Left ventricle myocardium inferior (tissue), 1 donor: ENCODE data around the gene CEACAM19. TPM values are rescaled to one million over a fixed set of nuclear protein-coding genes. Genes with fewer than 3 reads are reported as not detected.
"Not testable (repeated sequence)": the region's sequence is repeated elsewhere in the genome, so short reads cannot be mapped to it uniquely, and the experiment has no call there.

Source experiments
- DNase-seq: peaks from one replicate; pipeline ENCODE4 v3.0.0-alpha.2; 2020
- H3K27ac ChIP-seq: fragments of 200-600 bp; replicated peaks from 2 replicates; pipeline ENCODE4 v1.8.0; 2021
- H3K27me3 ChIP-seq: fragments of 200-600 bp; 2 replicates; pipeline ENCODE4 v1.8.0; 2021; ENCODE audit warnings: low read depth
- H3K36me3 ChIP-seq: fragments of 200-600 bp; 2 replicates; pipeline ENCODE4 v1.8.0; 2021
- H3K4me1 ChIP-seq: fragments of 200-600 bp; 2 replicates; pipeline ENCODE4 v1.8.0; 2021
- H3K4me3 ChIP-seq: fragments of 200-600 bp; 2 replicates; pipeline ENCODE4 v1.8.0; 2021; ENCODE audit warnings: mild to moderate bottlenecking, moderate library complexity
- H3K9me3 ChIP-seq: fragments of 200-600 bp; replicated peaks from 2 replicates; pipeline ENCODE4 v1.8.0; 2021
- intact Hi-C: fragments of 100-400 bp; cut with micrococcal nuclease; formaldehyde crosslinking; loops from one replicate; pipeline ENCODE4 v1.11.0; 2022
- total RNA-seq: library from RNA; stranded (reverse); fragmentation: NEBNext Ultra II Directional; extraction: Animal tissue kit (Norgen Biotek cat#: 25700); gene quantifications from one replicate; pipeline ENCODE4 v1.2.1, GENCODE V29; 2021
- TF ChIP-seq, protein P1 (sequence below): fragments of 200-600 bp; IDR thresholded peaks from 2 replicates; pipeline ENCODE4 v1.8.0; 2021; ENCODE audit warnings: antibody characterized with exemption, mild to moderate bottlenecking, borderline replicate concordance
- donor health status: DM: no; HTN: yes; CAD: no; lungs with severe emphysema.

Gene CEACAM19
- total RNA-seq, 1 donor from 2014 or later, result 2.2 TPM

DNA sequence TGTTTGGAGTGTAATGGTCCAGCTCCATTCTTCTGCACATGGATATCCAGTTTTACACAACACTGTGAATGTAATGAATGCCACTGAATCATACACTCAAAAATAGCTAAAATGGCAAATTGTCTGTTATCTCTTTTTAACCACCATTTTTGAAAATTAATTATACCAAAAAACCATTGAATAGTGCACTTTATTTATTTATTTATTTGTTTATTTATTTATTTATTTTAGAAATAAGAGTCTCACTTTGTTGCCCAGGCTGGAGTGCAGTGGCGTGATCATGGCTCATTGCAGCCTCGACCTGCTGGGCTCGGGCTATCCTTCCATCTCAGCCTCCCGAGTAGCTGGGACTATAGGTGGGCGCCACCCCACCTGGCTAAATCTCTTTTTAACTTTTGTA, 7.3 kb upstream of the CEACAM19 start:
- intact Hi-C loops, result no loop called here
- no peaks in the 10 kb centered on the region for H3K4me1 ChIP-seq
- H3K27me3 ChIP-seq, result no peaks in the 10 kb centered on the region

DNA sequence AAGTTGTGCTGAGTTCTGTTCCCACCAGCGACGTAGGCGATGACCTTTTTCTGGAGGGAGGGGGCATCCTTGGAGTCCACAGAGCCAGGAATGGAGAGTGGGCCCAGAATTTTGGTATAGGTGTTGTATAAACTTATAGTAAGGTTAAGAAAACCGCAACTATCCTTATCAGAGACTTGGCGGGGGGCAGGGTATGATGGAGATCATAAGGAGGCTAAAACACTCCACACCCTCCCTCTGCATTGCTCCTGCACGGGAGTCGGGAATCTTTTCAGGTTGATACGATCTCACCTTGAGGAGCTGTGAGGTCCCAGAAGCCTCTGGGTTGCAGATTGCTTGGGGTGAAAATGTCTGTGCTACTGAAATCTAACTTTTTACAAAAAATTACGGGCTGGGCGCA, 6.3 kb upstream of the CEACAM19 start:
- no peaks in the 10 kb centered on the region for H3K4me1 ChIP-seq
- DNase-seq, result no peak
- TF ChIP-seq, protein P1, sequence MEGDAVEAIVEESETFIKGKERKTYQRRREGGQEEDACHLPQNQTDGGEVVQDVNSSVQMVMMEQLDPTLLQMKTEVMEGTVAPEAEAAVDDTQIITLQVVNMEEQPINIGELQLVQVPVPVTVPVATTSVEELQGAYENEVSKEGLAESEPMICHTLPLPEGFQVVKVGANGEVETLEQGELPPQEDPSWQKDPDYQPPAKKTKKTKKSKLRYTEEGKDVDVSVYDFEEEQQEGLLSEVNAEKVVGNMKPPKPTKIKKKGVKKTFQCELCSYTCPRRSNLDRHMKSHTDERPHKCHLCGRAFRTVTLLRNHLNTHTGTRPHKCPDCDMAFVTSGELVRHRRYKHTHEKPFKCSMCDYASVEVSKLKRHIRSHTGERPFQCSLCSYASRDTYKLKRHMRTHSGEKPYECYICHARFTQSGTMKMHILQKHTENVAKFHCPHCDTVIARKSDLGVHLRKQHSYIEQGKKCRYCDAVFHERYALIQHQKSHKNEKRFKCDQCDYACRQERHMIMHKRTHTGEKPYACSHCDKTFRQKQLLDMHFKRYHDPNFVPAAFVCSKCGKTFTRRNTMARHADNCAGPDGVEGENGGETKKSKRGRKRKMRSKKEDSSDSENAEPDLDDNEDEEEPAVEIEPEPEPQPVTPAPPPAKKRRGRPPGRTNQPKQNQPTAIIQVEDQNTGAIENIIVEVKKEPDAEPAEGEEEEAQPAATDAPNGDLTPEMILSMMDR, result no peak
- intact Hi-C loops, result no loop called here
- H3K4me3 ChIP-seq, result no peak overlapping the region
- no peak overlapping the region for H3K27ac ChIP-seq
- H3K9me3 ChIP-seq, result no peaks in the 10 kb centered on the region
- peaks cover 31% of the 10 kb centered on the region for H3K36me3 ChIP-seq
- no peaks in the 10 kb centered on the region for H3K27me3 ChIP-seq

More for the DNA sequence above, 7.3 kb upstream of the CEACAM19 start:
- DNase-seq, result no peak
- TF ChIP-seq, protein P1, result no peak
- Histone ChIP-seq H3K4me3 (no peak overlapping the region), H3K36me3 (peaks cover 41% of the 10 kb centered on the region), H3K27ac (no peak overlapping the region), H3K9me3 (no peaks in the 10 kb centered on the region)

DNA sequence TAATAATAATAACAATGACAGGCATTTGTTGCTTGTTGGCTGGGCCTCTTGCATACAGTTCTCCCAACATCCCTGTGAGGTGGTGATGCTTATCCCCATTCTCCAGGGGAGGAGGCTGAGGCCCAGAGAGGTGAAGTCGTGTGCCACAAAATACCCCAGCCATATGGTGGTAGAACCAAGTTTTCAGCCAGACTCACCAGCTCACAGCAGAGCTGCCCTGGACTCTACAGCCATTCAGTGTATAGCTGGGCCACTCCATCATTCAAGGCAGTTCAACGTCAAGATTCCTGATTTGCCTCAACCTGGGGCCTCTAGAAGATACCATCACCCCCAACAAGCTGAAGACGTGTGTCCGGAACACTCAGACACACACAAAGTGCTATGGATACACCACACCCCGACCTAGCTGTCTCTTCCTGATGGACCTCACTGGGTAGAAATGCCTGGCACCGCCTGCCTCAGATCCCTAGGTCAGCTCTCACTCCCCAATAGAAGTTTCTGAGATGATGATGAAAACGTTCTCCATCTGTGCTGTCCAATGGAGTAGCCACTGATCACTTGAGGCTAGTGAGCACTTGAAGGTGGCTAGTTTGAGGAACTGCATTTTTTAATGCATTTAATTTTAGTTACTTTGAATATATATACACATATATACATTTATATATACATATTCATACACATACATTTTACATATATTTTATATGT, 4.3 kb upstream of the CEACAM19 start:
- TF ChIP-seq, protein P1, result no peak
- Histone ChIP-seq H3K27me3 (no peaks in the 10 kb centered on the region), H3K9me3 (no peaks in the 10 kb centered on the region), H3K36me3 (peaks cover 11% of the 10 kb centered on the region), H3K27ac (no peak overlapping the region), H3K4me1 (no peaks in the 10 kb centered on the region), H3K4me3 (no peak overlapping the region)
- DNase-seq, result no peak
- intact Hi-C loops, result no loop called here

DNA sequence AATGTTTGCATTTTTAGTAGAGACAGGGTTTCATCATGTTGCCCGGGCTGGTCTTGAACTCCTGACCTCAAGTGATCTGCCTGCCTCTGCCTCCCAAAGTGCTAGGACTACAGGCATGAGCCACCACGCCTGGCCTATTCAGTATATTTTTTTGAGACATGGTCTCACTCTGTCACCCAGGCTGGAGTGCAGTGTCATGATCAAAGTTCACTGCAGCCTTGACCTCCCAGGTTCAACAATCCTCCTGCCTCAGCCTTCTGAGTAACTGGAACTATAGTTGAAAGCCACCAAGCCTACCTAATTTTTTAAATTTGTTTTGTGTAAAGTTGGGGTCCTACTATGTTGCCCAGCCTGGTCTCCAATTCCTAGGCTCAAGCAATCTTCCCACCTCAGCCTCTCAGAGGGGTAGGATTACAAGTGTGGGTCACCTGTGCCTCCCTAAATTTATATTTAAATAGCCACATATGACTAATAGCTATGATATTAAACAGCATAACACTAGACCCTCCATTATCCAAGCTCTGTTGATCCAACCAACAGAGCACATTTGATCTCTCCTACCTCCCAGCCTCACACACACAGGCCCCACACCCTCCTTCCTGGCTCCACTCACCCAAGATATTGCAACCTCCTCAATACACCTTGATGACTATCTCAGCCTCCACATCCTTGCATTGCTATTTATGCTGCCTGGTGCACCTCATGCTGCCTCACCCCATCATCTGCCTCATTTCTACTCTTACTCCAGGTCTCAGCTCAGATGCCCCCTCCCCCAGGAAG, 2.1 kb upstream of the CEACAM19 start:
- intact Hi-C loops, result no loop called here
- TF ChIP-seq, protein P1, result no peak
- Histone ChIP-seq H3K4me1 (no peaks in the 10 kb centered on the region), H3K4me3 (no peak overlapping the region), H3K27me3 (no peaks in the 10 kb centered on the region), H3K36me3 (no peaks in the 10 kb centered on the region), H3K27ac (no peak overlapping the region), H3K9me3 (no peaks in the 10 kb centered on the region)
- no peak for DNase-seq

DNA sequence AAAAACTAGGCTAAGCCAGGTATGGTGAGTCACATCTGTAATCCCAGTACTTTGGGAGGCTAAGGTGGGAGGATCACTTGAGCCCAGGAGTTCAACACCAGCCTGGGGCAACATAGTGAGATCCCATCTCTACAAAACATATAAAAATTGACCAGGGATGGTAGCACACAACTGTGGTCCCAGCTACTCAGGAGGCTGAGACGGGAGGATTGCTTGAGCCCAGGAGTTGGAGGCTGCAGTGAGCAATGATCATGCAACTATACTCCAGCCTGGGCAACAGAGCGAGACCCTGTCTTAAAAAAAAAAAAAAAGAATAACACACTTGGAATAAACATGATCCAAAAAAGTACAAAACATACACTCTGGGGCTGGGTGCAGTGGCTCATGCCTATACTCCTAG, 1.3 kb upstream of the CEACAM19 start:
- H3K4me3 ChIP-seq, H3K9me3 ChIP-seq, DNase-seq, intact Hi-C loops, H3K27me3 ChIP-seq, H3K36me3 ChIP-seq, H3K4me1 ChIP-seq, H3K27ac ChIP-seq: not testable (repeated sequence)

DNA sequence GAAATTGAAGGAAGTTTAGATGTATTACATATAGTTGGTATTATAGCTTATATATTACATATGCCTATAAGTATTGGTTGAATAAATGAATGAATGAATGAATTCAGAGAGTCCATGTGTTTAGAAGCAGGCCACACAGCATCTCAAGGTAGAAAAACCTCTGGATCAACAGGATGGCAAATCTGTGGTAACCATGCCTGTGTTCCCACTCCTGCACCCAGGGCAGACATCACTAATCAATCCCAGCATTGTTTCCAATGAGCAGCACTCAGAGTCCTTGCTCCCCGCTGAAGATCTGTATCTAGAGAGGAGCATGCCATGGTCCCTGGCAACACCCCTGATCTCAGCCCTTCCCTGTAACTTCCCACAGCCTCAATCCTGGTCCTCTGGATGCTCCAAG, 944 bp downstream of the CEACAM19 start:
- H3K36me3 ChIP-seq, result peaks cover 13% of the 10 kb centered on the region
- H3K4me1 ChIP-seq, result no peaks in the 10 kb centered on the region
- intact Hi-C loops, result no loop called here
- DNase-seq, result no peak
- no peak overlapping the region for H3K4me3 ChIP-seq
- no peak overlapping the region for H3K27ac ChIP-seq
- no peaks in the 10 kb centered on the region for H3K9me3 ChIP-seq
- TF ChIP-seq, protein P1, result no peak
- H3K27me3 ChIP-seq, result no peaks in the 10 kb centered on the region
